ENCODE results near the gene KCND3. TPM values are rescaled to one million over a fixed set of nuclear protein-coding genes. Genes with fewer than 3 reads are reported as not detected.

KCND3 gene
- total RNA-seq, 1 donor from 2014 or later = 0.43 TPM

DNA sequence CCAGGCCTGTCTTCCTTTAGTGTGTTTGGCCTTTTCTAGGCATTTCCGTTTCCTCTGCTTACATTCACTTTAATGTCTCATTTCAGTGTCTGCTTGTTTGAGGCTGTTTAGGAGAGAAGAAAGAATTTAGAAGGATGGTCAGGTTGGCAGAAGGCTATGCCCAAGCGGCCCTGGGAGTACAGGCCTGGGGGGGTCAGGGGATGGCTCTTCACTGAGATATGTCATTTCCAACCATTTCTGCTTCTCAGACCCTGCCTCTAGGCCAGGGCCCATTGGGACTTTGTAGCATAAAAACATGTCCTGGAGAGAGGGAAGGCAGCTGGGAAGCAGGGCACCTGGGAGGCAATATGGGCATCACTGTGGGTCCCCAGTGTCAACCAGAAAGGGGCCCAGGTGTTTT lies 147.7 kb downstream of the KCND3 start:
- DNase-seq (ENCODE audit: low read depth) (no peak), FAIRE-seq (no peak)
- no peak overlapping the region for H3K27ac Mint-ChIP-seq (ENCODE audit: unreplicated experiment)
- H2AFZ ChIP-seq (ENCODE audit: low read depth, low read length) = no peak overlapping the region
- H3K9me3 ChIP-seq (ENCODE audit: insufficient read depth, low read depth, low read length) = no peaks in the 10 kb centered on the region
- no peak overlapping the region for H3K4me3 ChIP-seq (ENCODE audit: insufficient read depth, low read depth, low read length)
- H3K4me3 Mint-ChIP-seq (ENCODE audit: unreplicated experiment) = no peak overlapping the region
- H3K36me3 ChIP-seq (ENCODE audit: insufficient read depth, low read length) = no peaks in the 10 kb centered on the region
- H3K79me2 ChIP-seq (ENCODE audit: insufficient read depth, low read length) = no peaks in the 10 kb centered on the region
- no peak overlapping the region for H3K9ac ChIP-seq (ENCODE audit: low read length)
- no peaks in the 10 kb centered on the region for H3K4me1 Mint-ChIP-seq (ENCODE audit: low read depth, unreplicated experiment)
- H3K27me3 ChIP-seq (ENCODE audit: insufficient read depth, low read length) = no peaks in the 10 kb centered on the region
- no peak overlapping the region for H3K4me2 ChIP-seq (ENCODE audit: low read length)
- H3K27me3 Mint-ChIP-seq (ENCODE audit: low read depth, unreplicated experiment) = peaks cover 37% of the 10 kb centered on the region
- H3K4me1 ChIP-seq (ENCODE audit: insufficient read depth, low read length) = no peaks in the 10 kb centered on the region
- H4K20me1 ChIP-seq (ENCODE audit: insufficient read depth, low read length) = no peaks in the 10 kb centered on the region
- H3K36me3 Mint-ChIP-seq (ENCODE audit: low read depth, unreplicated experiment) = peaks cover 3% of the 10 kb centered on the region
- no peak for TF ChIP-seq EZH2 (IDR thresholded peaks at IDR 0.05; ENCODE audit: insufficient read depth, low read length)
- TF ChIP-seq, protein P1, sequence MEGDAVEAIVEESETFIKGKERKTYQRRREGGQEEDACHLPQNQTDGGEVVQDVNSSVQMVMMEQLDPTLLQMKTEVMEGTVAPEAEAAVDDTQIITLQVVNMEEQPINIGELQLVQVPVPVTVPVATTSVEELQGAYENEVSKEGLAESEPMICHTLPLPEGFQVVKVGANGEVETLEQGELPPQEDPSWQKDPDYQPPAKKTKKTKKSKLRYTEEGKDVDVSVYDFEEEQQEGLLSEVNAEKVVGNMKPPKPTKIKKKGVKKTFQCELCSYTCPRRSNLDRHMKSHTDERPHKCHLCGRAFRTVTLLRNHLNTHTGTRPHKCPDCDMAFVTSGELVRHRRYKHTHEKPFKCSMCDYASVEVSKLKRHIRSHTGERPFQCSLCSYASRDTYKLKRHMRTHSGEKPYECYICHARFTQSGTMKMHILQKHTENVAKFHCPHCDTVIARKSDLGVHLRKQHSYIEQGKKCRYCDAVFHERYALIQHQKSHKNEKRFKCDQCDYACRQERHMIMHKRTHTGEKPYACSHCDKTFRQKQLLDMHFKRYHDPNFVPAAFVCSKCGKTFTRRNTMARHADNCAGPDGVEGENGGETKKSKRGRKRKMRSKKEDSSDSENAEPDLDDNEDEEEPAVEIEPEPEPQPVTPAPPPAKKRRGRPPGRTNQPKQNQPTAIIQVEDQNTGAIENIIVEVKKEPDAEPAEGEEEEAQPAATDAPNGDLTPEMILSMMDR (IDR thresholded peaks at IDR 0.05; ENCODE audit: insufficient read depth, low read depth, low read length) = no peak
- H3K27ac ChIP-seq (ENCODE audit: low read depth, low read length) = no peak overlapping the region
- H3K9me3 Mint-ChIP-seq (ENCODE audit: unreplicated experiment) = peaks cover 3% of the 10 kb centered on the region

DNA sequence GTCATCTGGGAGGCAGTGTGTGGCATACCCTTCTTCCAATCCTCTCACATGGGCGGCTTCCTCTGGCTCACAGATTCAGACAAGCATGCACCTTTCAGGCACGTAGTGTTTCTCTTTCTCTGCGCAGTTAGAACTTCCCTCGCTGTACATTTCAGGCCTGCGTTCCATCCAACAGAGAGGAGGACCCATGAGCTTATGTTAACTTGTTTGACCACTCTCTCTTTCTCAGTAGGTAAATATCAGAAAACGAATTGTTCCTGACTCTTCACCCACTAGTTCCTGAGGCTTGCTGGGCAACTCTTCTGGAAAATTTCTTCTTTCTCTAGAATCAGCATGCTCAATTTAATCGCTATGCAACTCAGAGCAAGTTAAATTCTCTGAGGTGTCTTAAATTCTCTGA lies 148.3 kb downstream of the KCND3 start:
- no peak overlapping the region for H3K4me2 ChIP-seq (ENCODE audit: low read length)
- no peak overlapping the region for H3K9ac ChIP-seq (ENCODE audit: low read length)
- H2AFZ ChIP-seq (ENCODE audit: low read depth, low read length) = no peak overlapping the region
- no peak for FAIRE-seq
- DNase-seq (ENCODE audit: low read depth) = no peak
- no peaks in the 10 kb centered on the region for H3K27me3 ChIP-seq (ENCODE audit: insufficient read depth, low read length)
- no peaks in the 10 kb centered on the region for H3K9me3 ChIP-seq (ENCODE audit: insufficient read depth, low read depth, low read length)
- H3K27me3 Mint-ChIP-seq (ENCODE audit: low read depth, unreplicated experiment) = peaks cover 38% of the 10 kb centered on the region
- H3K4me1 Mint-ChIP-seq (ENCODE audit: low read depth, unreplicated experiment) = no peaks in the 10 kb centered on the region
- H4K20me1 ChIP-seq (ENCODE audit: insufficient read depth, low read length) = no peaks in the 10 kb centered on the region
- no peaks in the 10 kb centered on the region for H3K36me3 ChIP-seq (ENCODE audit: insufficient read depth, low read length)
- H3K27ac ChIP-seq (ENCODE audit: low read depth, low read length) = no peak overlapping the region
- no peak overlapping the region for H3K4me3 ChIP-seq (ENCODE audit: insufficient read depth, low read depth, low read length)
- H3K4me1 ChIP-seq (ENCODE audit: insufficient read depth, low read length) = no peaks in the 10 kb centered on the region
- no peak overlapping the region for H3K27ac Mint-ChIP-seq (ENCODE audit: unreplicated experiment)
- H3K79me2 ChIP-seq (ENCODE audit: insufficient read depth, low read length) = no peaks in the 10 kb centered on the region
- H3K36me3 Mint-ChIP-seq (ENCODE audit: low read depth, unreplicated experiment) = peaks cover 3% of the 10 kb centered on the region
- TF ChIP-seq, protein P1 (IDR thresholded peaks at IDR 0.05; ENCODE audit: insufficient read depth, low read depth, low read length) = no peak
- no peak for TF ChIP-seq EZH2 (IDR thresholded peaks at IDR 0.05; ENCODE audit: insufficient read depth, low read length)
- peaks cover 3% of the 10 kb centered on the region for H3K9me3 Mint-ChIP-seq (ENCODE audit: unreplicated experiment)
- no peak overlapping the region for H3K4me3 Mint-ChIP-seq (ENCODE audit: unreplicated experiment)

DNA sequence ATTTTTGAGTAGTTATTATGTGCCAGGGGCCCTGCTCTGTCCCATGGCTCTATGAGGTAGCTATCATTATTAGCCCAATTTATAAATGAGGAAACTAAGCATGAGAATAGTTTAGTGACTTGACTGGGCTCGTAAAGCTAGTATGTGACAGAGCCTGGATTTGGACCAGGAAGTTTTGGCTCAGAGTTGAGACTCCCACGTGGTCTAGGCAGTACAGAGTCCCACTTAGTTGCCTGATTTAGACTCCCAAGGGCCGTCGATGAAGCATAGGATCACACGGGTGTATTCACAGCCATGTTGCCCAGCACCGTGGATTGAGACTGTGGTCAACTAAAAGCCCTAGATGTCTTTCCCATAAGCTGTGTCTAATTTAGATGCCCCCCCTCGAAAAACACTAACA lies 152.1 kb downstream of the KCND3 start:
- H3K4me2 ChIP-seq (ENCODE audit: low read length) = no peak overlapping the region
- H3K4me3 ChIP-seq (ENCODE audit: insufficient read depth, low read depth, low read length) = no peak overlapping the region
- no peaks in the 10 kb centered on the region for H3K9me3 Mint-ChIP-seq (ENCODE audit: unreplicated experiment)
- H3K9ac ChIP-seq (ENCODE audit: low read length) = no peak overlapping the region
- no peak overlapping the region for H3K27ac ChIP-seq (ENCODE audit: low read depth, low read length)
- H3K27ac Mint-ChIP-seq (ENCODE audit: unreplicated experiment) = no peak overlapping the region
- peaks cover 3% of the 10 kb centered on the region for H3K36me3 Mint-ChIP-seq (ENCODE audit: low read depth, unreplicated experiment)
- TF ChIP-seq EZH2 (IDR thresholded peaks at IDR 0.05; ENCODE audit: insufficient read depth, low read length) = no peak
- TF ChIP-seq, protein P1 (IDR thresholded peaks at IDR 0.05; ENCODE audit: insufficient read depth, low read depth, low read length) = no peak
- H3K36me3 ChIP-seq (ENCODE audit: insufficient read depth, low read length) = no peaks in the 10 kb centered on the region
- FAIRE-seq (no peak), DNase-seq (ENCODE audit: low read depth) (no peak)
- H3K79me2 ChIP-seq (ENCODE audit: insufficient read depth, low read length) = no peaks in the 10 kb centered on the region
- H4K20me1 ChIP-seq (ENCODE audit: insufficient read depth, low read length) = no peaks in the 10 kb centered on the region
- H3K9me3 ChIP-seq (ENCODE audit: insufficient read depth, low read depth, low read length) = no peaks in the 10 kb centered on the region
- no peaks in the 10 kb centered on the region for H3K27me3 ChIP-seq (ENCODE audit: insufficient read depth, low read length)
- no peaks in the 10 kb centered on the region for H3K4me1 Mint-ChIP-seq (ENCODE audit: low read depth, unreplicated experiment)
- peaks cover 34% of the 10 kb centered on the region for H3K27me3 Mint-ChIP-seq (ENCODE audit: low read depth, unreplicated experiment)
- H3K4me1 ChIP-seq (ENCODE audit: insufficient read depth, low read length) = no peaks in the 10 kb centered on the region
- no peak overlapping the region for H3K4me3 Mint-ChIP-seq (ENCODE audit: unreplicated experiment)
- H2AFZ ChIP-seq (ENCODE audit: low read depth, low read length) = no peak overlapping the region

All from astrocyte (in vitro differentiated cells and primary cell).